ENCODE data around the gene PHAX.

PHAX gene

DNA sequence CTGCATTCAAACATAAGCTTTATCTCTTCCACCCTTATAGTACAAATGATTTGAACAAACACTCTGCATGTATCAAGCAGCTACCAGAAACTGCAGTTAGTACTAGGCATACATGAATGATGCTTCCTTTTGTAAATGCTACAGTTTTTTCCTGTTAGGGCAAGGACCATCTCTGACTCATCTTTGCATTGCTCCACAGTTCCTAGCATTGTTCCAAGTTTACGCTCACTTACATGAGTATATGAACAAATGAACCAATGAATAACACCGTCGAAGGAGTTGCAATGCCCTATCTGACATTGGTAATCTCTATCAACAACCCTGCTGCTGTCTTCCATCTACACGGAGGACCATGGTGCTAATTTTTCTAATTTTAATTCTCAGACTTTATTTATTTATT is 3.6 kb upstream of the PHAX start:
- TF ChIP-seq CEBPB (IDR thresholded peaks at IDR 0.05) (no peak), ZBTB7A (IDR thresholded peaks at IDR 0.05; ENCODE audit: low read depth) (no peak), TCF12 (IDR thresholded peaks at IDR 0.05; ENCODE audit: low read depth) (no peak), EP300 (IDR thresholded peaks at IDR 0.05; ENCODE audit: borderline replicate concordance) (no peak), CREB1 (IDR thresholded peaks at IDR 0.05; ENCODE audit: low read depth) (no peak), TEAD4 (IDR thresholded peaks at IDR 0.05) (no peak), EGR1 (IDR thresholded peaks at IDR 0.05) (no peak), FOXM1 (IDR thresholded peaks at IDR 0.05; ENCODE audit: borderline replicate concordance, low read depth) (no peak), YY1 (IDR thresholded peaks at IDR 0.05; ENCODE audit: low read depth) (no peak), NFIC (IDR thresholded peaks at IDR 0.05) (no peak)
- TF ChIP-seq, protein P1, sequence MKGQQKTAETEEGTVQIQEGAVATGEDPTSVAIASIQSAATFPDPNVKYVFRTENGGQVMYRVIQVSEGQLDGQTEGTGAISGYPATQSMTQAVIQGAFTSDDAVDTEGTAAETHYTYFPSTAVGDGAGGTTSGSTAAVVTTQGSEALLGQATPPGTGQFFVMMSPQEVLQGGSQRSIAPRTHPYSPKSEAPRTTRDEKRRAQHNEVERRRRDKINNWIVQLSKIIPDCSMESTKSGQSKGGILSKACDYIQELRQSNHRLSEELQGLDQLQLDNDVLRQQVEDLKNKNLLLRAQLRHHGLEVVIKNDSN (IDR thresholded peaks at IDR 0.05) = no peak
- TF ChIP-seq, protein P2, sequence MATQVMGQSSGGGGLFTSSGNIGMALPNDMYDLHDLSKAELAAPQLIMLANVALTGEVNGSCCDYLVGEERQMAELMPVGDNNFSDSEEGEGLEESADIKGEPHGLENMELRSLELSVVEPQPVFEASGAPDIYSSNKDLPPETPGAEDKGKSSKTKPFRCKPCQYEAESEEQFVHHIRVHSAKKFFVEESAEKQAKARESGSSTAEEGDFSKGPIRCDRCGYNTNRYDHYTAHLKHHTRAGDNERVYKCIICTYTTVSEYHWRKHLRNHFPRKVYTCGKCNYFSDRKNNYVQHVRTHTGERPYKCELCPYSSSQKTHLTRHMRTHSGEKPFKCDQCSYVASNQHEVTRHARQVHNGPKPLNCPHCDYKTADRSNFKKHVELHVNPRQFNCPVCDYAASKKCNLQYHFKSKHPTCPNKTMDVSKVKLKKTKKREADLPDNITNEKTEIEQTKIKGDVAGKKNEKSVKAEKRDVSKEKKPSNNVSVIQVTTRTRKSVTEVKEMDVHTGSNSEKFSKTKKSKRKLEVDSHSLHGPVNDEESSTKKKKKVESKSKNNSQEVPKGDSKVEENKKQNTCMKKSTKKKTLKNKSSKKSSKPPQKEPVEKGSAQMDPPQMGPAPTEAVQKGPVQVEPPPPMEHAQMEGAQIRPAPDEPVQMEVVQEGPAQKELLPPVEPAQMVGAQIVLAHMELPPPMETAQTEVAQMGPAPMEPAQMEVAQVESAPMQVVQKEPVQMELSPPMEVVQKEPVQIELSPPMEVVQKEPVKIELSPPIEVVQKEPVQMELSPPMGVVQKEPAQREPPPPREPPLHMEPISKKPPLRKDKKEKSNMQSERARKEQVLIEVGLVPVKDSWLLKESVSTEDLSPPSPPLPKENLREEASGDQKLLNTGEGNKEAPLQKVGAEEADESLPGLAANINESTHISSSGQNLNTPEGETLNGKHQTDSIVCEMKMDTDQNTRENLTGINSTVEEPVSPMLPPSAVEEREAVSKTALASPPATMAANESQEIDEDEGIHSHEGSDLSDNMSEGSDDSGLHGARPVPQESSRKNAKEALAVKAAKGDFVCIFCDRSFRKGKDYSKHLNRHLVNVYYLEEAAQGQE (IDR thresholded peaks at IDR 0.05; ENCODE audit: low read depth) = no peak

DNA sequence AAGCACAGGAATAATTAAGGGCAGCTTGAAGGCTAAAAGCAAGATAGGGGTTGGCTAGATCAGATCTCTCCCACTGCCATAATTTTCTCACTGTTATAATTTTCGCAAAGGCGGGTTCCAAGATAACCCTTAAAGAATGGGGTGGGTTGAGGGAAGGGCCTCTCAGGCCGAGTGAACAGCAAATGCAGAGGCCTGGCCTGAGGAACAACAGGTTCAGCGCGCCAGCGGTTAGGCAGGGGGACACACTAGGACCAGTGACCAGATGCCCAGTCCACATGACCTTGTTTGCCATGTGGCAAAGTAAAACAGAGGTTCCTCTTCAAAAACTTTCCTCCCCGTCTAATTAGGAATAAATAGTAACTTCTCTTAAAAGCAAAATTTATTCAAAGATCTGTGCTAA is 1.2 kb upstream of the PHAX start:
- no peak for TF ChIP-seq RAD21 (IDR thresholded peaks at IDR 0.05; ENCODE audit: low read depth)
- TF ChIP-seq ZBTB7A (IDR thresholded peaks at IDR 0.05; ENCODE audit: low read depth) = no peak
- no peak for TF ChIP-seq TEAD4 (IDR thresholded peaks at IDR 0.05)
- TF ChIP-seq YY1 (IDR thresholded peaks at IDR 0.05; ENCODE audit: low read depth) = no peak
- no peak for TF ChIP-seq CREB1 (IDR thresholded peaks at IDR 0.05; ENCODE audit: low read depth)
- TF ChIP-seq EGR1 (IDR thresholded peaks at IDR 0.05) = no peak
- no peak for TF ChIP-seq TCF12 (IDR thresholded peaks at IDR 0.05; ENCODE audit: low read depth)
- TF ChIP-seq, protein P3, sequence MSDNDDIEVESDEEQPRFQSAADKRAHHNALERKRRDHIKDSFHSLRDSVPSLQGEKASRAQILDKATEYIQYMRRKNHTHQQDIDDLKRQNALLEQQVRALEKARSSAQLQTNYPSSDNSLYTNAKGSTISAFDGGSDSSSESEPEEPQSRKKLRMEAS (IDR thresholded peaks at IDR 0.05) = no peak
- TF ChIP-seq, protein P2 (IDR thresholded peaks at IDR 0.05; ENCODE audit: low read depth) = no peak
- no peak for TF ChIP-seq CEBPB (IDR thresholded peaks at IDR 0.05)
- TF ChIP-seq NFIC (IDR thresholded peaks at IDR 0.05) = no peak
- no peak for TF ChIP-seq TAF1 (IDR thresholded peaks at IDR 0.05; ENCODE audit: low read depth)
- TF ChIP-seq, protein P1 (IDR thresholded peaks at IDR 0.05) = no peak
- no peak for TF ChIP-seq FOXM1 (IDR thresholded peaks at IDR 0.05; ENCODE audit: borderline replicate concordance, low read depth)
- no peak for TF ChIP-seq EP300 (IDR thresholded peaks at IDR 0.05; ENCODE audit: borderline replicate concordance)

DNA sequence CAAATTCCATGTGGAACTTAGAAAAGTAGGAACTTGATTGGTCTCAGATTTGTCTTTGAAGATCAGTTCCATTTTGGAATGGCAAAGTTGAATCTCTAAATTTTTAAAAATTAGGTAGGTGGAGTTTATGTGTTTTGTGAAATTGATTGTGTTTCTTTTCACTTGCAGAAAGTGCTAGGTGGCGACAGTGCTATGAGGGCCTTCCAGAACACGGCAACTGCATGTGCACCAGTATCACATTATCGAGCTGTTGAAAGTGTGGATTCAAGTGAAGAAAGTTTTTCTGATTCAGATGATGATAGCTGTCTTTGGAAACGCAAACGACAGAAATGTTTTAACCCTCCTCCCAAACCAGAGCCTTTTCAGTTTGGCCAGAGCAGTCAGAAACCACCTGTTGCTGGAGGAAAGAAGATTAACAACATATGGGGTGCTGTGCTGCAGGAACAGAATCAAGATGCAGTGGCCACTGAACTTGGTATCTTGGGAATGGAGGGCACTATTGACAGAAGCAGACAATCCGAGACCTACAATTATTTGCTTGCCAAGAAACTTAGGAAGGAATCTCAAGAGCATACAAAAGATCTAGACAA is 2.8 kb downstream of the PHAX start:
- no peak for TF ChIP-seq NFIC (IDR thresholded peaks at IDR 0.05)
- TF ChIP-seq EGR1 (IDR thresholded peaks at IDR 0.05) = no peak
- TF ChIP-seq ZBTB7A (IDR thresholded peaks at IDR 0.05; ENCODE audit: low read depth) = no peak
- TF ChIP-seq TEAD4 (IDR thresholded peaks at IDR 0.05) = no peak
- TF ChIP-seq TCF12 (IDR thresholded peaks at IDR 0.05; ENCODE audit: low read depth) = no peak
- TF ChIP-seq, protein P3 (IDR thresholded peaks at IDR 0.05) = no peak
- TF ChIP-seq FOXM1 (IDR thresholded peaks at IDR 0.05; ENCODE audit: borderline replicate concordance, low read depth) = no peak
- TF ChIP-seq, protein P2 (IDR thresholded peaks at IDR 0.05; ENCODE audit: low read depth) = no peak
- TF ChIP-seq CREB1 (IDR thresholded peaks at IDR 0.05; ENCODE audit: low read depth) = no peak
- no peak for TF ChIP-seq RAD21 (IDR thresholded peaks at IDR 0.05; ENCODE audit: low read depth)
- TF ChIP-seq EP300 (IDR thresholded peaks at IDR 0.05; ENCODE audit: borderline replicate concordance) = no peak
- no peak for TF ChIP-seq TAF1 (IDR thresholded peaks at IDR 0.05; ENCODE audit: low read depth)
- TF ChIP-seq, protein P1 (IDR thresholded peaks at IDR 0.05) = no peak
- no peak for TF ChIP-seq CEBPB (IDR thresholded peaks at IDR 0.05)

DNA sequence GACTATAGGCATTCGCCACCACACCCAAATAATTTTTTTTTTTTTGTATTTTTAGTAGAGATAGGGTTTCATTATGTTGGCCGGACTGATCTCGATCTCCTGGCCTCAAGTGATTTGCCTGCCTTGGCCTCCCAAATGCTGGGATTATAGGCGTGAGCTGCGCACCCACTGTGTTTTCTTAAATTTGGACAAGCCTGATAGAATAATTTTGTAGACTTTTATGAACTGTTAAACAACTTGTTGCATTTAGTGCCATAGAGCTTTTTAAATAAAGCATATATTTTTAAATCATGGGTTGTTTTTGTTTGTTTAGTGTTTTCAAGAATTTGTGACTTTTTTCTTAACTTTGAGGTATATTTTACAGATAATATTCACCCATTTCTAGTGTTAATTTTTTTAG is 4.8 kb downstream of the PHAX start:
- TF ChIP-seq TEAD4 (IDR thresholded peaks at IDR 0.05) (no peak), RAD21 (IDR thresholded peaks at IDR 0.05; ENCODE audit: low read depth) (no peak), YY1 (IDR thresholded peaks at IDR 0.05; ENCODE audit: low read depth) (no peak), CEBPB (IDR thresholded peaks at IDR 0.05) (no peak), TCF12 (IDR thresholded peaks at IDR 0.05; ENCODE audit: low read depth) (no peak), EP300 (IDR thresholded peaks at IDR 0.05; ENCODE audit: borderline replicate concordance) (no peak)
- TF ChIP-seq, protein P2 (IDR thresholded peaks at IDR 0.05; ENCODE audit: low read depth) = no peak
- TF ChIP-seq, protein P3 (IDR thresholded peaks at IDR 0.05) = no peak

Data from Ishikawa (cell line).